Kidney epithelial cell (primary cell): ENCODE measurements around the gene ZNF770. TPM values are rescaled to one million over a fixed set of nuclear protein-coding genes. Genes with fewer than 3 reads are reported as not detected.
"Not testable (repeated sequence)": the region's sequence is repeated elsewhere in the genome, so short reads cannot be mapped to it uniquely, and the experiment has no call there.

Source experiments
- DNase-seq: peaks from one replicate; pipeline ENCODE4 v3.0.0-alpha.2; 2010; ENCODE audit warnings: low read depth
- H3K27me3 ChIP-seq: 2 replicates; pipeline ENCODE4 v1.6.0; 2011; ENCODE audit warnings: low read length; ENCODE audit not compliant: control insufficient read depth, insufficient read depth
- H3K36me3 ChIP-seq: 2 replicates; pipeline ENCODE4 v1.5.1; 2011; ENCODE audit warnings: low read length; ENCODE audit not compliant: control insufficient read depth, insufficient read depth
- H3K4me3 ChIP-seq: 2 replicates; pipeline ENCODE4 v1.5.1; 2011; ENCODE audit warnings: low read depth, mild to moderate bottlenecking, control low read depth, low read length
- CTCF ChIP-seq: IDR thresholded peaks from 2 replicates; pipeline ENCODE4 v1.5.1; 2011; ENCODE audit warnings: mild to moderate bottlenecking, moderate library complexity, low read length, control low read depth, inconsistent platforms; ENCODE audit not compliant: insufficient read depth, poor library complexity, severe bottlenecking
- total RNA-seq: library from RNA; depleted of rRNA; stranded (reverse); fragments of >200 nt; gene quantifications from 2 replicates; pipeline ENCODE4 v1.2.3, GENCODE V29; 2015

The ZNF770 gene
- total RNA-seq, 1 donor from 2014 or later, result 45.9 TPM

- H3K27me3 ChIP-seq, result no peaks in the 10 kb centered on the region
- no peak overlapping the region for H3K4me3 ChIP-seq
- no peak for TF ChIP-seq CTCF
- H3K36me3 ChIP-seq, result peaks cover 1% of the 10 kb centered on the region
- no peak for DNase-seq
Measured at GRCh38 chr15:34943711-34944110, 44.4 kb downstream of the ZNF770 start.

- not testable (repeated sequence) for H3K27me3 ChIP-seq, H3K4me3 ChIP-seq, H3K36me3 ChIP-seq, DNase-seq
Measured at GRCh38 chr15:34943264-34943663, 44.8 kb downstream of the ZNF770 start.

- TF ChIP-seq CTCF, result no peak
- Histone ChIP-seq H3K27me3 (no peaks in the 10 kb centered on the region), H3K4me3 (no peak overlapping the region), H3K36me3 (peaks cover 1% of the 10 kb centered on the region)
- no peak for DNase-seq
Measured at GRCh38 chr15:34942363-34942762, 45.7 kb downstream of the ZNF770 start.

- Histone ChIP-seq H3K27me3 (no peaks in the 10 kb centered on the region), H3K4me3 (no peak overlapping the region), H3K36me3 (peaks cover 1% of the 10 kb centered on the region)
- DNase-seq, result no peak
- no peak for TF ChIP-seq CTCF
Measured at GRCh38 chr15:34941831-34942230, 46.3 kb downstream of the ZNF770 start.

- no peak for DNase-seq
- H3K4me3 ChIP-seq, result no peak overlapping the region
- TF ChIP-seq CTCF, result no peak
- peaks cover 1% of the 10 kb centered on the region for H3K36me3 ChIP-seq
- H3K27me3 ChIP-seq, result no peaks in the 10 kb centered on the region
Measured at GRCh38 chr15:34941185-34941698, 46.8 kb downstream of the ZNF770 start.

- Histone ChIP-seq H3K4me3 (no peak overlapping the region), H3K27me3 (no peaks in the 10 kb centered on the region), H3K36me3 (no peaks in the 10 kb centered on the region)
- DNase-seq, result no peak
- no peak for TF ChIP-seq CTCF
Measured at GRCh38 chr15:34933432-34933975, 54.6 kb downstream of the ZNF770 start.

GRCh38 chr15:34928349-34928748 lies 59.7 kb downstream of the ZNF770 start:
- DNase-seq, H3K36me3 ChIP-seq, H3K4me3 ChIP-seq: not testable (repeated sequence)

More at GRCh38 chr15:34928349-34928748, 59.7 kb downstream of the ZNF770 start:
- H3K27me3 ChIP-seq, result not testable (repeated sequence)
